RKO (cell line): ENCODE data around the gene SMARCB1.

Experiments used
- DNase-seq: peaks from one replicate; pipeline ENCODE4 v3.0.0-alpha.2; 2016; ENCODE audit warnings: low spot score

SMARCB1 gene

GRCh38 chr22:23762842-23763578, 23.8 kb upstream of the SMARCB1 start, which contains the start of gene C22orf15:
C22orf15 (plus strand) TSS chr22:23762990; CDS start chr22:23763307, 317 bp downstream.
- DNase-seq, result no peak

DNA sequence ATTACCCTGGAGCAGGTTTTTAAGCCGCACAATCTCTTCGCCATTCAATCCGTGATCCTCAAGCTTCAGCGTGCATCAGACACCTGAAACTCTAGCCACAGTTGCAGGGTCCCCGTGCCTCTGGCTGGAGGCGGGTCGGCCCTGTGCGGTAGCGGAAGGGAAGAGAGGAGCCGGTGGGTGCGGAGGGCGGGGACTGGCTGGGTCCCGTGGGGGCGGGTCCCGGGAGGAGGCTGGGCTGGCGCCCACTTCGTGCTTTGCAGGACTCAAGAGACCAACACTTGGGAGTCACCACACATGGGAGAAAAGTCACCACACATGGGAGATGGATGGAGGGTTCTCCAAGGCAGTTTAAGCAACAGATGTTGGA, 23.2 kb upstream of the SMARCB1 start:
- no peak for DNase-seq

DNA sequence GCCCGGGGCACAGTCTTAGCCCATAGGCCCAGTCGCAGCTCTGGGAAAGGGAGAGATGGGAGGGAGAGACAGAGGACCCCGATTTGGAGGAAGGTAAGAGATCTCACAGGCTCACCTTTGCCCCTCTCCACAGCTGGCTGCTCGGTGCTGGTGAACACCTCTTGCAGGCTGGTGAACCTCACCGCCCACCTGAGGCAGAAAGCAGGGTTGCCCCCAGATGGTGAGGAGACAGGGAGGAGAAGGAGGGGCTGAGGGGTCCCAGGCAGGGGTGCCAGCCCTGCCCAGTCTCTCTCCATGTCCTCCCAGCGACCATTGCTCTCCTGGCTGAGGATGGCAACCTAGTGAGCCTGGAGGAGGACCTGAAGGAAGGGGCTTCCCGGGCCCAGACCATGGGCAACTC, 22.8 kb upstream of the SMARCB1 start:
- DNase-seq, result no peak

DNA sequence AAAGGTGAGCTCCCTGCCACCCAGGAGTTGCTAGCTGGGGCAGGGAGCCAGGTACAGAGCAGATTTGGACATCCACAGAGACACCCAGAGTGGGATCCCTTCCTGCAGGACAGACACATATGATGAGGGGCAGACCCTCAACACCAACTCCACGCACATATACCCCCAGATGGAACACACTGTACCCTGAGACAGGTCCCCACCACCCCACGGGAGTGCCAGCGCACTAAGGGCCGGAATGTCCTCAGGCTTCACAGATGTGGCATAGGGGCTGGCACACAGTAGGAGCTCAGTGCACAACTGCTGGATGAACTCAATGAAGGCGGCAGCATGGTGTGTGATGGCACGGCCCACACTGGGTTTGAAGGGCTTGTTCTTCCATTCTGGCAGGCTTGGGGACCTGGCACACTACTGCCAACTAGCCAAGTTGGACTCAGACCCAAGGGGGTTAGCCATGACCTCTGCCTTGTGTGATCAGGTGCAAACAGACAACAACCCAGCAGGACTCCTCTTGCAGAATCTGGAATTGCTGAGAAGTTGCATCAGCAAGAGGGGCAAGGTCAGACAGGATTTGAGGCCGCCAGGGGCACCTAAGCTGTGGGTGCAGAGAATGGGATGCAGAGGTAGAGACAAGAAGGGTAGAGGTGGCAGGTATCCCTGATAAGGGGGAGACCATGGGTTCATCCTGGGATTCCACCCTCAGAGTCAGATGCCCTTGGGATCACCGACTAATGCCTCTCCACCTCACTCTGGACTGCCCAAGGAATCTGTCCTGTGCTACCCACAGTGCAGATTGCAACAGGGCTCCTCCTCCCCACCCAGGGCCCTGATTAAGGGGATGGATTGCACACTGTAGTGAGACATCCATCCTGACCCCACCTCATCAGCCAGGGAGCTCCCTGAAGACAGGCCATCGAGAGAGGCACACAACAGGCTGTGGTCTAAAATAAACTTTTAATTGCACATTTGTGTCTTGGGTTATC, 21.6 kb upstream of the SMARCB1 start:
- DNase-seq, result no peak

DNA sequence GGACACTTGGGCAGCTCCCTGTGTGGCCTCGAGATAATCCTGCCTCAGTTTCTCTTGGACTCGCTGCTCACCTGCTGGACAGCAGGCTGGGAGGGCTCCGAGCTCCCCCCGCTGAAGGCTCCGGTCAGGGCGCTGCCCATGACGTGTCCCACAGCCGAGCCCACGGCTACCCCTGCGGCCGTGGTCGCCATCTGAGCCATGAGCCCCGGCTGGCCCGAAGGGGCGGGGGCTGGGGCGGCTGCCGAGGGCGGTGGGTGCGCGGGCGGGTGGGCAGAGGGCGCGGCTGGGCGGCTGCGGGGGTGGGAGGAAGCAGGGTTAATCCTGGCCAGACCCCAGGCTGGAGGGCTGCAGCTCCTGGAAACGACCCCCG, 19.5 kb upstream of the SMARCB1 start:
- no peak for DNase-seq

DNA sequence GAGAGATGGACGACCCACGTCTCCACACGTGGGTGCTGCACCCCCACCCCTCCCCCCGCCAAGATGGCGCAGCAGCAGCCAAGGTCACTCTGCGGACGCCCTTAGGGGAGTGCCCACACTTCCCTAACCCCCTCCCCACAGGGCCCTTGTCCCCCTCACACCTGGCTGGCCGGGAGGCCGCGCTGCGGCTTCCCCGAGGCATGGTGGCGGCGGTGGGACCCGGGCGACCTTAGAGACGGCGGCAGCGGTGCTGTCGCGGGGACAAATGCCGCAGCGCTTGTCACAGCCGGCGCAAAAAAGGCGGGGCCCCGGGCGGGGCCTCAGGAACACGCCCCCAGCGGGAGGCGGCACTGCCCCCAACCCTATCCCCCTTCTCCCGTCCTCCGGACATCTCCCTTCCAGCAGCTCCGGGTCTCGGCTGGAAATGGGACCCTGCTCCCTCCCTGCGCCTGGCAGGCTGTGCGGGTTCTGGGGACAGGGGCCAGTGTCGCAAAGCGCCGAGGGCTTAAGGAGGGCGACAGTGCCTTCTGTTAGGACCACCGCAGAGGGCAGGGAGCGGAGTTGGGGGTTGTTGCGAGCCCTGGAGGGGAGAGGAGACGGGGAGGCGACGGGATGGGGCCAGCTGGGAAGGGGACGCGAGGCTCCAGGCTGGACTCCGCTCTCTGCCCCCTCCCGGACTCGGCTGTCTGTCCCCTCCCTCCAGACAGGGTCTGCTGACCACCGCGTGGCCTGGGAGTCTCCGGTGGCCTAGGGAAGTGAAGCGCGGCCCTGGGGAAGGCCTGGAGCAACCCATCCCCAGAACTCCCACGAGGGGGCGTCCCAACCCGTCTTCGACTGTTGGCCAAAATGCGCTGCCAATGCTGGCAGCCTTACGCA, 18.9 kb upstream of the SMARCB1 start, which contains the start of gene CHCHD10:
TSS of gene CHCHD10 (minus strand) at position 300 of the 876 bp plus-strand sequence. CDS start at position 202, 98 bp downstream.
- DNase-seq, result peak; percentile 86

DNA sequence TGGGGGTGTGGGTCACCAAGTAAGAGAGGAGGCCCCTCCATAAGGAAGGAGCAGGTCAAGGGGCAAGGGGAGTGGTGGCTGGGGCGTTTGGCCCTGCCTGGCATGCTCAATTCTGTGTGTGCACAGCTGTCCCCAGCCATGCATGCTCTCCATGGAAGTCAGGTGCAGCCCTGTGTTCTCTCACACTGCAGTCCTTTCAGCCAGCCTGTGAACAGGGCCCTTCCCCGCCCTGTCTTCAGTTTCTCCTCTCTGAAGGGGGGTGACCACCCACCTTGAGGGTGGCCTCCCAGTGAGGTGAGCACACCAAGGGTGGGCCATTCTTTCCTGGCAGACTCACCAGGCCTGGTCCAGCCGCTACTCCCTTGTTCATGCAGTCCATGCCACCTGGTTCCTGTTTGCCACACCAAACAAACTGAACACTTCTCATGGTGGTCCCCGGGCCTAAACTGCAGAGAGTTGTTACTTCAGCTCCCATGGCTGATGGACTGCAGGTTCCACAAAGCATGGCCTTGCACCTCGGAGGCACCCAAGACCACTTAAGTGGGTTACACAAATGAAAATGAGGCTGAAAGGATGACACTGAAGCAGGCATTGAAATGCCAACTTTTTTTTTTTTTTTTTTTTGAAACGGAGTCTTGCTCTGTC, 17.3 kb upstream of the SMARCB1 start:
- no peak for DNase-seq

- DNase-seq, result no peak
These were observed 14.5 kb upstream of the SMARCB1 start for GRCh38 chr22:23772315-23772648.

GRCh38 chr22:23772649-23773473, 13.9 kb upstream of the SMARCB1 start, which contains the start of gene MMP11:
MMP11 (plus strand) TSS chr22:23772849; CDS start chr22:23772871, 22 bp downstream.
- peak; percentile 61 for DNase-seq

- no peak for DNase-seq
These were observed 13.2 kb upstream of the SMARCB1 start for GRCh38 chr22:23773483-23774113.

- no peak for DNase-seq
These were observed 12.4 kb upstream of the SMARCB1 start for GRCh38 chr22:23774114-23774921.

DNA sequence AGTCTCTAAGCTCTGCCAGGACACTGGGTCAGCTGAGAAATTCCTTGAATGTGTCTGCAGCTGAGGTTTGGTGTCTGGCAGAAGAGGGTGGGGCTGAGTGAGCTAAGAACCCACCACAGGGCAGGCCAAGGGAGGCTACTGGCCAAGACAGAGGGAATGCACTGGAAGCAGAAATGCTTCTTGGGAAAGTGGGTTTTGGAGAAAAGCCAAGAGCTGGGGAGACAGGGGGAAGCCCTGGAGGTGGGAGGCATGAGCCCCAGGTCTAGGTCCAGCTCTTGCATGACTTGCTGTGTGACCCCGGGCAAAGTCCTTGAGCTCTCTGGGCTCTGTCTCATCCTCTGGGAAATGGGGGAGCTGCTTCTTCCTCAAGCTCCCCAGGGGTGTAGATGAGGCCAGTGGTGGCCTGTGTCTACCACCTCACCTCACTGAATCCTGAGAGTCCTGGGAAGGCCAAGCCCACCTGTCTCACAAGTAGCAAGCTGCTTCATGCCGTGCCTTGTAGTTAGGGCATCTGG, 11.8 kb upstream of the SMARCB1 start:
- no peak for DNase-seq

DNA sequence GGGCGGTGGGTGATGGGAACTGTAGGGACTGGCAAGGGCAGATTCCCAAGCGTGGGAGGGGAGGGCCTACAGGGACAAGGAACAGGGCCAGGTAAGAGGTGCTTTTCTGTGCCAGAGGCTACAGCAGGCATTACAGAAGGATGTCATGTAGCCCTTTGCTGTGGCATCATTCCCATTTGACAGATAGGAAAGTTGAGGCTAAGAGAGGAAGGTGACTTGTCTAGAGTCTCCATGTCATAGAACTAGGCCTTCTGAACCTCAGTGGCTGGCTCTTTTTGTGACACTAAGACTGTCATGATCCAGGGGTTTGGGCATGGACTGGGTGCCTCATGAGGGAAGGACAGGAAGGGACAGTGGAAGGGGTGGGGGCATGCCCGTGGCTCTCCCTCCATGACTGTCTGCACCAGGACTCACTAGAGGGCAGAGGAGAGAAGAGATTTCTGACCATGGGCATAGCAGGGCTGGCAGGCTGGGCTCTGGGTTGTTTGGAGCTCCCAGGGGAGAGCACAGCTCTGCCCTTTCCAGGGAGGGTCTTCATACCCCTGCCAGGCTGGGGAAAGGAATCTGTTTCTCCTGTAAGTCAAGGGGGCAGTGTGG, 10.9 kb upstream of the SMARCB1 start:
- no peak for DNase-seq

GRCh38 chr22:23777776-23778576, 8.8 kb upstream of the SMARCB1 start:
- DNase-seq, result no peak

DNA sequence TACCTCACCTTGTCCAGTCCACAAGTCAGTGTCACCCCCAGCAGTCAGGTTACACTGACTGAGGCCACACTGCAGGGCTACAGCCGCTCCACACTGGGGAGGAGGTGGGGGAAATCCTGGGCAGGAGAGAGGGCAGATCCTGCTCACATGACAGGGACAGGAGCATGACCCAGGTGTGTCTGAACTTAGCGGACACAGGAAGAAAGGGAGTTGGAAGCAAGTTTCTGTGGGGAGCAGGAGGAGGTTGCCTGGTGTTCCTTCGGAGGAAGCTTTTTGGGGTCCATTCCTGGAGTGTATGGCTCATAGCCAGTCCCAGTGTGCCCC, 8.2 kb upstream of the SMARCB1 start:
- no peak for DNase-seq

- no peak for DNase-seq
These were observed 7.7 kb upstream of the SMARCB1 start for GRCh38 chr22:23779083-23779482.

DNA sequence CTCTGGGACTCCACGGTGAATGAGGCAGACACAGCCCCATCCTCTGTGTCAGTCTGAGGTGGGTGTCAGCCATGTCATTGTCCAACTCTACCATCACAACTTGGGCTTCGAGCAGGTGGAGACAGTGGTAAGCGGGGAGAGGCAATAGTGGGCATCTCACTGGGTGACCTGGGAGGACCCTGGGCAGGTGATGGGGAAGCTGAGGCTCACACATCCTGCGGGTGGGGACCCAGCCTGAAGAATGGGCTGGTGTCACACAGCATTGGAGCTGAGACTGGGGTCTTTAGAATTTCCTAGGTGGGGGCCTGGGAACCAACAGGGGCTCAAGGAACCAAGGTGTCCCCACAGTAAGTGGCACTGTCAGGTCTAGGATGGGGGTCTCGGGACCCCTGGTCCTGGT, 7.0 kb upstream of the SMARCB1 start:
- DNase-seq, result no peak
